ENCODE measurements around the gene IGSF22. TPM values are rescaled to one million over a fixed set of nuclear protein-coding genes. Genes with fewer than 3 reads are reported as not detected.

Gene IGSF22
- total and polyA plus RNA-seq, 2 of the 8 experiments (the other 6 are each of a cell fraction or from before 2014, with no cell fraction given): 0.14 TPM; not detected in 1

- ChIA-PET CTCF (ENCODE audit: partially characterized antibody) (interaction anchor here (0.7 to 13.9 kb wide), 12 partner anchors 8 to 135 kb away, joined by 3 to 244 read pairs (median 4); partner anchors contain the start of gene IGSF22), POLR2A (ENCODE audit: partially characterized antibody) (no interaction called here)
- H2AFZ ChIP-seq (ENCODE audit: low read length): no peak overlapping the region
- no peak overlapping the region for H2BK120ac ChIP-seq (replicated peaks; ENCODE audit: low read depth, low read length)
- FAIRE-seq (no peak), DNase-seq (ENCODE audit: low read depth in 1 of 2, low spot score in 2 of 2) (no peak)
- H2BK5ac ChIP-seq (ENCODE audit: low read depth, low read length): no peak overlapping the region
- H3K79me2 ChIP-seq (ENCODE audit: control insufficient read depth in 1 of 2, insufficient read depth in 2 of 2, low read length in 2 of 2): no peaks in the 10 kb centered on the region
- peaks cover 0 to 15% (median 7%) of the 10 kb centered on the region in 4 experiments; a peak in 6 of 7 replicates for H3K4me1 ChIP-seq (replicated peaks in 1 of 4; ENCODE audit: control insufficient read depth in 3 of 4, insufficient read depth in 4 of 4, low read length in 3 of 4)
- H3K4me3 ChIP-seq (ENCODE audit: extremely low read depth in 1 of 4, insufficient read depth in 2 of 4, low read depth in 3 of 4, low read length in 4 of 4): no peak overlapping the region
- no peak overlapping the region for H2BK15ac ChIP-seq (ENCODE audit: low read length)
- no peak overlapping the region for H3K4me2 ChIP-seq (ENCODE audit: insufficient read depth in 1 of 2, low read depth in 2 of 2, low read length in 2 of 2)
- no peak overlapping the region for H3K14ac ChIP-seq (ENCODE audit: insufficient read length)
- no peak overlapping the region for H2AK5ac ChIP-seq (ENCODE audit: low read depth, low read length)
- no peak overlapping the region for H2BK12ac ChIP-seq (ENCODE audit: low read depth, low read length)
- H3K36me3 ChIP-seq (ENCODE audit: control insufficient read depth in 2 of 4, insufficient read depth in 4 of 4, low read length in 3 of 4): no peaks in the 10 kb centered on the region
- no peaks in the 10 kb centered on the region for H4K20me1 ChIP-seq (replicated peaks in 1 of 2; ENCODE audit: control insufficient read depth in 1 of 2, insufficient read depth in 2 of 2, low read length in 2 of 2)
- no peak overlapping the region for H3K18ac ChIP-seq (ENCODE audit: extremely low read depth, low read length)
- H3K4ac ChIP-seq (replicated peaks; ENCODE audit: insufficient read length, low read depth, low read length): no peak overlapping the region
- no peaks in the 10 kb centered on the region for H3K23me2 ChIP-seq (ENCODE audit: low read depth, low read length)
- H2BK20ac ChIP-seq (ENCODE audit: low read length): no peak overlapping the region
- no peak for TF ChIP-seq CTBP2 (IDR thresholded peaks at IDR 0.05; ENCODE audit: borderline replicate concordance, insufficient read depth, insufficient read length, low read length)
- TF ChIP-seq POLR2A (IDR thresholded peaks at IDR 0.05; ENCODE audit: control extremely low read depth in 1 of 2, low read depth in 2 of 2, low read length in 2 of 2): no peak
- no peak for TF ChIP-seq EP300 (IDR thresholded peaks at IDR 0.05; ENCODE audit: borderline replicate concordance in 1 of 2, low read depth in 2 of 2, low read length in 2 of 2)
- no peak for TF ChIP-seq SRF (IDR thresholded peaks at IDR 0.05; ENCODE audit: low read depth, low read length)
- no peak for TF ChIP-seq KDM5A (IDR thresholded peaks at IDR 0.05; ENCODE audit: low read length)
- no peak for TF ChIP-seq EZH2 (IDR thresholded peaks at IDR 0.05; ENCODE audit: low read depth, low read length, severe bottlenecking)
- TF ChIP-seq SP4 (IDR thresholded peaks at IDR 0.05; ENCODE audit: low read length): no peak
- TF ChIP-seq YY1 (IDR thresholded peaks at IDR 0.05; ENCODE audit: low read depth, low read length): no peak
- no peak for TF ChIP-seq ATF2 (IDR thresholded peaks at IDR 0.05; ENCODE audit: low read length)
- TF ChIP-seq ZNF274 (IDR thresholded peaks at IDR 0.05; ENCODE audit: borderline replicate concordance, extremely low read depth, low read length): no peak
- no peaks in the 10 kb centered on the region for H3K9me3 ChIP-seq (ENCODE audit: insufficient read depth in 2 of 2, low read depth in 1 of 2, low read length in 1 of 2)
- 0 out of 7 replicates have a peak, but pooled peaks cover 0 to 3% (median 0%) of the 10 kb centered on the region in 4 experiments for H3K27me3 ChIP-seq (replicated peaks in 1 of 4; ENCODE audit: control insufficient read depth in 3 of 4, extremely low read depth in 1 of 4, insufficient read depth in 3 of 4, low read length in 3 of 4)
- H3K79me1 ChIP-seq (ENCODE audit: low read depth, low read length): no peaks in the 10 kb centered on the region
- no peak overlapping the region for H4K5ac ChIP-seq (ENCODE audit: insufficient read length, low read depth, low read length)
- H3K9ac ChIP-seq (replicated peaks in 1 of 4; ENCODE audit: extremely low read depth in 1 of 4, low read depth in 3 of 4, low read length in 3 of 4): no peak overlapping the region
- H3K56ac ChIP-seq (replicated peaks; ENCODE audit: insufficient read length, low read depth, low read length): no peak overlapping the region
- no peak overlapping the region for H3K27ac ChIP-seq (ENCODE audit: low read depth, low read length)
- H4K91ac ChIP-seq (replicated peaks; ENCODE audit: insufficient read length, low read length): no peak overlapping the region
- WGBS, 2 experiments (ENCODE audit: extremely low coverage in 1 of 2, insufficient coverage in 1 of 2, insufficient read length in 1 of 2, insufficient replicate concordance in 2 of 2, low coverage in 1 of 2, low lambda C conversion rate in 2 of 2, missing lambda C conversion rate in 1 of 2): 92% methylated on average over 4 of the region's 4 CpGs; no CpG with 5 or more reads in 1 of the 2 experiments
- no peak overlapping the region for H3K23ac ChIP-seq (ENCODE audit: insufficient read length)
- H4K8ac ChIP-seq (ENCODE audit: extremely low read depth, insufficient read depth, low read length): no peak overlapping the region
These were observed 42.5 kb upstream of the IGSF22 start for GRCh38 chr11:18768472-18768901.
